GM12878 (cell line): ENCODE results near the gene AKAP13. TPM values are rescaled to one million over a fixed set of nuclear protein-coding genes. Genes with fewer than 3 reads are reported as not detected.

Experiments
- ATAC-seq: fragments of 200-7000 bp; cut with Tn5 transposase; 3 replicates; pipeline ENCODE4 v1.9.1; 2020; ENCODE audit warnings: mild to moderate bottlenecking, moderate library complexity
- BruUV-seq: library from RNA; stranded (reverse); fragments of 400-500 nt; replicated peaks from 2 replicates; lab custom pipeline; 2021; lab: Mats Ljungman, UMichigan
- CTCF ChIA-PET: fragments of 300-600 bp; sonication (Branson Sonifier 250); formaldehyde crosslinking; extraction: SDS; loops from one replicate; lab custom pipeline; 2021; ENCODE audit warnings: inconsistent platforms; lab: Yijun Ruan, JAX
- POLR2A ChIA-PET: fragments of 350-600 bp; formaldehyde crosslinking; extraction: SDS; loops from one replicate; lab custom pipeline; 2021; ENCODE audit warnings: inconsistent platforms; lab: Charles Lee
- RAD21 ChIA-PET: fragments of 300-600 bp; sonication (Branson Sonifier 250); formaldehyde crosslinking; loops from one replicate; lab custom pipeline; 2023; ENCODE audit warnings: antibody characterized with exemption; ENCODE audit not compliant: unreplicated experiment; lab: Charles Lee
- SMC1A ChIA-PET: fragments of 300-600 bp; sonication (Branson Sonifier 250); formaldehyde crosslinking; loops from one replicate; lab custom pipeline; 2023; ENCODE audit not compliant: unreplicated experiment, uncharacterized antibody; lab: Charles Lee
- DNase-seq: peaks from one replicate; pipeline ENCODE4 v3.0.0-alpha.2; 2011; ENCODE audit warnings: low read depth, low spot score
- FAIRE-seq: peaks from 3 replicates; lab custom pipeline; 2011; peaks lifted over from hg19 to GRCh38; lab: Jason Lieb, UNC
- H2AFZ ChIP-seq: 2 replicates; pipeline ENCODE4 v1.6.0; 2011; ENCODE audit warnings: low read depth, low read length, control low read depth; ENCODE audit not compliant: control insufficient read depth
- H3K27ac ChIP-seq: 2 replicates; pipeline ENCODE4 v1.5.1; 2011; ENCODE audit warnings: control low read depth; ENCODE audit not compliant: control insufficient read depth, insufficient read depth
- H3K27me3 ChIP-seq, 2 experiments: replicated peaks in 1 of 2; 2 replicates each; pipeline versions ENCODE4 v1.6.0 to v1.6.1; 2011; ENCODE audit warnings: low read length in 1 of 2; ENCODE audit not compliant: control insufficient read depth in 2 of 2, insufficient read depth in 2 of 2
- H3K36me3 ChIP-seq, 2 experiments: 2 replicates each; pipeline ENCODE4 v1.5.1; 2011; ENCODE audit warnings: low read length in 1 of 2; ENCODE audit not compliant: control insufficient read depth in 2 of 2, insufficient read depth in 2 of 2
- H3K4me1 ChIP-seq: 2 replicates; pipeline ENCODE4 v1.6.1; 2011; ENCODE audit warnings: mild to moderate bottlenecking, low read length, moderate library complexity, mixed read lengths; ENCODE audit not compliant: control insufficient read depth, insufficient read depth
- H3K4me2 ChIP-seq: 2 replicates; pipeline ENCODE4 v1.6.0; 2011; ENCODE audit warnings: control low read depth; ENCODE audit not compliant: control insufficient read depth, insufficient read depth
- H3K4me3 ChIP-seq: fragments of 200-600 bp; sonication (generic); 2 replicates; pipeline ENCODE4 v1.5.1; 2016
- H3K79me2 ChIP-seq: 2 replicates; pipeline ENCODE4 v1.6.0; 2011; ENCODE audit warnings: low read length; ENCODE audit not compliant: control insufficient read depth, insufficient read depth
- H3K9ac ChIP-seq: 2 replicates; pipeline ENCODE4 v1.8.0; 2011; ENCODE audit warnings: low read length, control low read depth, mixed read lengths; ENCODE audit not compliant: control insufficient read depth, insufficient read depth
- H3K9me3 ChIP-seq: replicated peaks from 3 replicates; pipeline ENCODE4 v1.5.1; 2011; ENCODE audit warnings: mild to moderate bottlenecking, low read length; ENCODE audit not compliant: control insufficient read depth, insufficient read depth
- H4K20me1 ChIP-seq: 2 replicates; pipeline ENCODE4 v1.6.0; 2011; ENCODE audit not compliant: control insufficient read depth, insufficient read depth
- CBX3 ChIP-seq: fragments of 200-600 bp; sonication (generic); IDR thresholded peaks from 2 replicates; pipeline ENCODE4 v1.6.1; 2016; ENCODE audit warnings: low read depth, borderline replicate concordance
- NR2C2 ChIP-seq: IDR thresholded peaks from 2 replicates; pipeline ENCODE4 v1.6.1; 2011; ENCODE audit warnings: borderline replicate concordance, low read depth; ENCODE audit not compliant: control insufficient read depth, insufficient read length
- ZNF217 ChIP-seq: fragments of 450-650 bp; IDR thresholded peaks from 2 replicates; pipeline ENCODE4 v1.6.1; 2017; ENCODE audit warnings: antibody characterized with exemption, mild to moderate bottlenecking
- WGBS: methylation state at CpG from one replicate; pipeline ENCODE4 v1.1.6; 2016; ENCODE audit warnings: low lambda C conversion rate; ENCODE audit not compliant: insufficient replicate concordance, insufficient coverage; ENCODE audit errors: missing lambda C conversion rate; 5-methylcytosine and 5-hydroxymethylcytosine counted together
- in situ Hi-C: fragments of 300-500 bp; cut with MboI; formaldehyde crosslinking; loops from 9 replicates; pipeline ENCODE4 v1.14.3; 2018; ENCODE audit warnings: mixed read lengths
- intact Hi-C: fragments of 100-400 bp; cut with micrococcal nuclease; formaldehyde crosslinking; loops from one replicate; pipeline ENCODE4 v1.14.2; 2022; ENCODE audit not compliant: unreplicated experiment
- polyA plus RNA-seq, 11 experiments: library from polyadenylated mRNA; depleted of rRNA in 4 of 11; unstranded in 6 of 11; stranded (reverse) in 5 of 11; fragments of >200 nt; fragmentation: Nextera tagmentation in 4 of 11; fragmentation: Illumina TruSeq in 1 of 11; extraction: Ambion mirVana in 4 of 11; extraction: Trizol in 1 of 11; gene quantifications; 1 replicate in 1 of 11; 2 replicates in 10 of 11; pipeline versions ENCODE4 v1.2.1 to v1.2.3, GENCODE V29; 2011 to 2016; ENCODE audit warnings: inconsistent platforms in 2 of 11, missing spikeins in 2 of 11, low read depth in 1 of 11
- total RNA-seq, 4 experiments: library from RNA; depleted of rRNA in 3 of 4; stranded (reverse); fragments of >200 nt in 3 of 4; fragmentation: Illumina TruSeq in 1 of 4; extraction: Trizol in 1 of 4; gene quantifications; 2 replicates each; pipeline versions ENCODE4 v1.2.1 to v1.2.3, GENCODE V29; 2013 to 2021
- TF ChIP-seq, protein P1 (sequence below): fragments of 450-650 bp; IDR thresholded peaks from 2 replicates; pipeline ENCODE4 v1.6.1; 2016; ENCODE audit warnings: mild to moderate bottlenecking
- TF ChIP-seq, protein P2 (sequence below): IDR thresholded peaks from 2 replicates; pipeline ENCODE4 v1.6.1; 2011; ENCODE audit warnings: mild to moderate bottlenecking, low read depth, low read length, moderate library complexity; ENCODE audit not compliant: insufficient replicate concordance

AKAP13 gene
- total and polyA plus RNA-seq, 10 of the 15 experiments (the other 5 are each of a cell fraction or from before 2014, with no cell fraction given): 14.4 to 74.9 (median 55.1) TPM

DNA sequence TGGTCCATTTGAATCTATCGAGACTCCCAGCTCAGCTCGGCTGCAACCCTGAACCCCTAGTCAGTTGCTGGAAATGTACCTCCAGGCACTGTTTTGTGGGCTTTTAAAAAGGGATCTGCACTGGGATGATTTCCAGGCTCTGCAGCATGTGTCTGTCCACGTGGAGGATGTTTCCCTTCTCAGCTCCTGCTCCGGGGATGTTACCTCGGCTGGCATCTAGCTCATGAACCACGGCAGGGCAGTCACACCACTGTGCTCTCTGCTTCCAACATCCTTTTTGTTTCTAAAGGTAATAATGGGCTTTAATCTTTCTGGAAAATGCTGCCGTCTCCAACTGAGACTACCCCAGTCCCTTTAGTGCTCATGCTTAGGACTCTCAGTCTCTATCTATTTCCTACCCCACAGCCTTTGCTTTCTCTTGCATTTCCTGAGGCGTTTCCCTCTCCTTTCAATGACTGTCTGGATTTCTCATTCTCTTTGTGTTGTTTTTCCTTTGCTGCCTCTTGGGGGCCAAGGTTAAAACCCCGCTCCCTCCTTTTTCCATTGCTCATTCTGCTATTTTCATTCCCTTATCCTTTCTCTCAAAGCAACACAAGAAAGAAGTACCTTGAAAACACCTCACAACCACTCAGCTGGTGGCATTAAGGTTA lies 42.9 kb upstream of the AKAP13 start (continued):
- TF ChIP-seq ZNF217: no peak
- TF ChIP-seq, all 136 proteins: peak for 0

DNA sequence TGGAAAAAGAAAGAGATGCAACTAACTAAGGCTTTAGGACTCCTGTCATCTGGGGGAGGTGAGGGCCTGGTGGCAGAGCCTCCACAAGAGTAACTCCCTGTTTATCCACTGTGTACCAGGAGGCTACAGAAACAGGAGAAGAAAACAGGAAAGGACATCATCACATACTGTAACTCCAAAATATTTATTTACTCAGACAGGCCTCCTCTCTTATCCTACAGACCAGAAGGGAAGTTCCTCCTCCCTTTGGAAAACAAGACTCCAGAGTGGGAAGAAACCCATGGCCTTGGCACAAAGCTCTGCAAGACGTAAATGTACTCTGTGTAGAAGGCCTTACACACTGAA lies 40.1 kb upstream of the AKAP13 start:
- no peaks in the 10 kb centered on the region for H4K20me1 ChIP-seq
- no peak overlapping the region for H3K27ac ChIP-seq
- ChIA-PET RAD21 (interaction anchor here (0.8 kb wide), 1 partner anchor 28 kb away, joined by 3 read pairs; no protein-coding TSS in a partner anchor), SMC1A (interaction anchor here (2.2 kb wide), 1 partner anchor 15 kb away, joined by 4 read pairs; no protein-coding TSS in a partner anchor), CTCF (interaction anchor here (0.7 to 1.6 kb wide), 4 partner anchors 18 to 372 kb away, joined by 3 to 4 read pairs (median 3); no protein-coding TSS in a partner anchor), POLR2A (no interaction called here)
- no peak overlapping the region for H2AFZ ChIP-seq
- H3K4me1 ChIP-seq: no peaks in the 10 kb centered on the region
- in situ Hi-C loops: no loop called here
- FAIRE-seq (no peak), ATAC-seq (no peak), DNase-seq (no peak)
- BruUV-seq: no TSS peak
- TF ChIP-seq, protein P1, sequence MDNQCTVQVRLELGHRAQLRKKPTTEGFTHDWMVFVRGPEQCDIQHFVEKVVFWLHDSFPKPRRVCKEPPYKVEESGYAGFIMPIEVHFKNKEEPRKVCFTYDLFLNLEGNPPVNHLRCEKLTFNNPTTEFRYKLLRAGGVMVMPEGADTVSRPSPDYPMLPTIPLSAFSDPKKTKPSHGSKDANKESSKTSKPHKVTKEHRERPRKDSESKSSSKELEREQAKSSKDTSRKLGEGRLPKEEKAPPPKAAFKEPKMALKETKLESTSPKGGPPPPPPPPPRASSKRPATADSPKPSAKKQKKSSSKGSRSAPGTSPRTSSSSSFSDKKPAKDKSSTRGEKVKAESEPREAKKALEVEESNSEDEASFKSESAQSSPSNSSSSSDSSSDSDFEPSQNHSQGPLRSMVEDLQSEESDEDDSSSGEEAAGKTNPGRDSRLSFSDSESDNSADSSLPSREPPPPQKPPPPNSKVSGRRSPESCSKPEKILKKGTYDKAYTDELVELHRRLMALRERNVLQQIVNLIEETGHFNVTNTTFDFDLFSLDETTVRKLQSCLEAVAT: no peak
- TF ChIP-seq, protein P2, sequence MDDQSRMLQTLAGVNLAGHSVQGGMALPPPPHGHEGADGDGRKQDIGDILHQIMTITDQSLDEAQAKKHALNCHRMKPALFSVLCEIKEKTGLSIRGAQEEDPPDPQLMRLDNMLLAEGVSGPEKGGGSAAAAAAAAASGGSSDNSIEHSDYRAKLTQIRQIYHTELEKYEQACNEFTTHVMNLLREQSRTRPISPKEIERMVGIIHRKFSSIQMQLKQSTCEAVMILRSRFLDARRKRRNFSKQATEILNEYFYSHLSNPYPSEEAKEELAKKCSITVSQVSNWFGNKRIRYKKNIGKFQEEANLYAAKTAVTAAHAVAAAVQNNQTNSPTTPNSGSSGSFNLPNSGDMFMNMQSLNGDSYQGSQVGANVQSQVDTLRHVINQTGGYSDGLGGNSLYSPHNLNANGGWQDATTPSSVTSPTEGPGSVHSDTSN: no peak
- TF ChIP-seq NR2C2: no peak
- TF ChIP-seq CBX3: no peak
- no peak overlapping the region for H3K9ac ChIP-seq
- H3K36me3 ChIP-seq: no peaks in the 10 kb centered on the region
- no peaks in the 10 kb centered on the region for H3K9me3 ChIP-seq
- no peak overlapping the region for H3K4me2 ChIP-seq
- intact Hi-C loops: no loop called here
- H3K27me3 ChIP-seq: no peaks in the 10 kb centered on the region
- WGBS: 0% methylated on average over 1 of the region's 1 CpG
- H3K4me3 ChIP-seq: no peak overlapping the region
- no peaks in the 10 kb centered on the region for H3K79me2 ChIP-seq
